ENCODE measurements around the gene SIGLEC14. TPM values are rescaled to one million over a fixed set of nuclear protein-coding genes. Genes with fewer than 3 reads are reported as not detected.

The SIGLEC14 gene
- total RNA-seq, 3 donors from 2014 or later, result 3.5 to 7.9 TPM; not detected in 1

DNA sequence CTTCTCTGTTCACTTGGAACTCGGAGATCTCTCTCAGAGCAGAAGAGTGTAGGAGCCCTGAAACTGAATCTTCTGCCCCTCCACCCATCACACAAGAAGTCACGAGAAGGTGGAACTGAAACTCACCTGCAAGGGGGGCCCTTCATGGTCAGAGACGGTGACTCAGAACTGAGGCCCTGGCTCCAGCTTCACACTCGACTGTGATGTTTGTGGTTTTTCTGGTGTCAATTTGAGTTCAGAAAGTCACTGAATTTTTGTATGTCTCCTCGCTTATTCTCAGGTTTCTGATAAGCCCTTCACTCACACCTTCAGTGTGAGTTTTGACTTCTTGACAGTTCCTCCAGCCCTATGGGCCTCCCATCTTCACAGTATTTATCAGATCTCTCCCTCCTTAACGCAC lies 39.5 kb downstream of the SIGLEC14 start:
- Histone ChIP-seq H3K4me1 (ENCODE audit: low read depth) (no peaks in the 10 kb centered on the region), H3K36me3 (ENCODE audit: low read depth) (no peaks in the 10 kb centered on the region), H3K9me3 (no peaks in the 10 kb centered on the region), H3K4me3 (no peak overlapping the region)
- TF ChIP-seq CTCF (IDR thresholded peaks at IDR 0.05), result no peak
- DNase-seq, result peak in 1 of 3 donors; percentile 29
- ATAC-seq, result peak; percentile 75
- intact Hi-C loops (cut with DNase I, micrococcal nuclease), result no loop called here

- TF ChIP-seq CTCF (IDR thresholded peaks at IDR 0.05), result no peak
- no peaks in the 10 kb centered on the region for H3K36me3 ChIP-seq (ENCODE audit: low read depth)
- H3K4me1 ChIP-seq (ENCODE audit: low read depth), result no peaks in the 10 kb centered on the region
- no peaks in the 10 kb centered on the region for H3K9me3 ChIP-seq
- ATAC-seq (no peak), DNase-seq (no peak)
- no peak overlapping the region for H3K4me3 ChIP-seq
- intact Hi-C loops (cut with DNase I, micrococcal nuclease), result no loop called here
These were observed 44.3 kb downstream of the SIGLEC14 start for GRCh38 chr19:51602189-51602854.

DNA sequence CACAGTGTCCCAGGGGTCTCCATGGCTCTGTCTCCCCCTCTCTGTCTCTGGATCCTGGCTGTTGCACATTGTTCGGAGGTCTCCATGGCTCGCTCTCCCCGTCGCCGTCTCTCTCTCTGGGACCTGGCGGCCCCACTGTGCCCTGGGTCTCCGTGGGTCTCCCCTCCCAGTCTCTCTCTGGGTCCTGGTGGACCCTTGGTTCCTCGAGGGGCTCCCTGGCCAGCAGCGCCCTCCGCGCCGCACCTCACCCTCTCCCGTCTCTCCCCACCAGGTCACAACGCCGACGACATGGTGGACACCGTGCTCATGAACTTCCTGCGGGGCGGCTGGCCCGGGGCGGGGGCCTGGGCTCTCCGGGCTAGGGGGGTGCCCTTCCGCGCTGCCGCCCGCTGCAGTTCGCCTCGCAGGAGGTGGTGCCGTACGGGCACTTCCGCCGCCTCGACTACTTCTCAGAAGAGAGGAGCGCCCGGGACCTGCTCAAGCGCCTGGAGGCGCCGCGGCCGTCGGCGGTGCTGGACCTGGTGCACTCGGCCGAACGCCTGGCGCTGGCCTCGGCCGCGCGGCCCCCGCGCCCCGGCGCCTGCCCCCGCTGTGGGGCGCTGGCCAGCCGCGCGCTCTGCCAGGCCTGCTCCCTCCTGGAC lies 45.6 kb downstream of the SIGLEC14 start:
- no peak for TF ChIP-seq CTCF (IDR thresholded peaks at IDR 0.05)
- DNase-seq (peak in 1 of 3 donors; percentile 65), ATAC-seq (peak; percentile 59)
- no peaks in the 10 kb centered on the region for H3K4me1 ChIP-seq (ENCODE audit: low read depth)
- no peak overlapping the region for H3K4me3 ChIP-seq
- intact Hi-C loops (cut with DNase I, micrococcal nuclease), result no loop called here
- no peaks in the 10 kb centered on the region for H3K36me3 ChIP-seq (ENCODE audit: low read depth)
- no peaks in the 10 kb centered on the region for H3K9me3 ChIP-seq

- no peak overlapping the region for H3K4me3 ChIP-seq
- ATAC-seq (no peak), DNase-seq (no peak)
- no peaks in the 10 kb centered on the region for H3K36me3 ChIP-seq (ENCODE audit: low read depth)
- intact Hi-C loops (cut with DNase I, micrococcal nuclease), result no loop called here
- H3K9me3 ChIP-seq, result no peaks in the 10 kb centered on the region
- no peaks in the 10 kb centered on the region for H3K4me1 ChIP-seq (ENCODE audit: low read depth)
- TF ChIP-seq CTCF (IDR thresholded peaks at IDR 0.05), result no peak
These were observed 47.5 kb downstream of the SIGLEC14 start for GRCh38 chr19:51599084-51599483.

DNA sequence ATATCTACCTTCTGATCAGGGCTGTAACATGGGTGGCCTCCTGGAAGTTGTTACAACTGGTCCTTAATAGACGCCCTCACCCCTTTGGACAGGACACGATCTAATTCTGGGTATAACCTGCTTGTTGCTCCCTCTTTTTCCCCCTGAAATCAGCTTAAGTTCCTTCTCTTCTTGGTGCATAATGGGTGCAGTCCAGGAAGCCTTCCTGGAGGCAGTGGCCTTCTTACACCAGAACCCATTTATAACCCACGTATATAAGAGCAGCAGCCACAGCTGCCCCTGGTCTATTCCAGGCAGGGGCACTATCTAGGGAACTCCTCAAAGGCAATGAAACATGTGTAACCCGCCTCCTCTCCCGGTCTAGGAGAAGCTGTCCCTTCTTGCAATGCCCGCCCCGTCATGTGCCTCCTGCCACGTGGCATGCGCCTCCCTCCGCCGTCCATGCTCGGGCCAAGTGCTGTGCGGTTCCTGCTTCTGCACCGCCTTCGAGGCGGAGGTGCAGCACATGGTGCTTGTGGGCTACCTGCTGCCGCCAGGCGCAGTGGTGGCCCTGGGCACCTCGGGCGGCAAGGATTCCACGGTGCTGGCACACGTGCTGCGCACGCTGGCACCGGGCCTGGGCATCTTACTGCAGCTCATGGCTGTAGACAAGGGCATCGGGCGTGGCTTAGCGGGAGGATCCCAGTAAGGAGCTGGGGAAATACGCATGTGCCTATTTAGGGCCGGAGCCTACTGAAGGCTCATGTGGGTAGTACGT lies 48.3 kb downstream of the SIGLEC14 start:
- H3K36me3 ChIP-seq (ENCODE audit: low read depth), result no peaks in the 10 kb centered on the region
- no peak for TF ChIP-seq CTCF (IDR thresholded peaks at IDR 0.05)
- H3K4me1 ChIP-seq (ENCODE audit: low read depth), result peaks cover 2% of the 10 kb centered on the region
- DNase-seq, result peak in 1 of 3 donors; percentile 45
- ATAC-seq, result no peak
- no peaks in the 10 kb centered on the region for H3K9me3 ChIP-seq
- no peak overlapping the region for H3K4me3 ChIP-seq
- intact Hi-C loops (cut with DNase I, micrococcal nuclease), result no loop called here

Data from mucosa of descending colon (tissue), 3 donors.